GM18861 (cell line): ENCODE results near the gene TRAF6.
A peak's percentile ranks its signal among the peaks of the same experiment; 100 is the strongest.
"Not testable (repeated sequence)": the region's sequence is repeated elsewhere in the genome, so short reads cannot be mapped to it uniquely, and the experiment has no call there.

Experiments used
- ATAC-seq: cut with Tn5 transposase; IDR thresholded peaks from one replicate; pipeline ENCODE4 v1.9.1; 2021; ENCODE audit not compliant: unreplicated experiment

TRAF6 gene, protein sequence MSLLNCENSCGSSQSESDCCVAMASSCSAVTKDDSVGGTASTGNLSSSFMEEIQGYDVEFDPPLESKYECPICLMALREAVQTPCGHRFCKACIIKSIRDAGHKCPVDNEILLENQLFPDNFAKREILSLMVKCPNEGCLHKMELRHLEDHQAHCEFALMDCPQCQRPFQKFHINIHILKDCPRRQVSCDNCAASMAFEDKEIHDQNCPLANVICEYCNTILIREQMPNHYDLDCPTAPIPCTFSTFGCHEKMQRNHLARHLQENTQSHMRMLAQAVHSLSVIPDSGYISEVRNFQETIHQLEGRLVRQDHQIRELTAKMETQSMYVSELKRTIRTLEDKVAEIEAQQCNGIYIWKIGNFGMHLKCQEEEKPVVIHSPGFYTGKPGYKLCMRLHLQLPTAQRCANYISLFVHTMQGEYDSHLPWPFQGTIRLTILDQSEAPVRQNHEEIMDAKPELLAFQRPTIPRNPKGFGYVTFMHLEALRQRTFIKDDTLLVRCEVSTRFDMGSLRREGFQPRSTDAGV

DNA sequence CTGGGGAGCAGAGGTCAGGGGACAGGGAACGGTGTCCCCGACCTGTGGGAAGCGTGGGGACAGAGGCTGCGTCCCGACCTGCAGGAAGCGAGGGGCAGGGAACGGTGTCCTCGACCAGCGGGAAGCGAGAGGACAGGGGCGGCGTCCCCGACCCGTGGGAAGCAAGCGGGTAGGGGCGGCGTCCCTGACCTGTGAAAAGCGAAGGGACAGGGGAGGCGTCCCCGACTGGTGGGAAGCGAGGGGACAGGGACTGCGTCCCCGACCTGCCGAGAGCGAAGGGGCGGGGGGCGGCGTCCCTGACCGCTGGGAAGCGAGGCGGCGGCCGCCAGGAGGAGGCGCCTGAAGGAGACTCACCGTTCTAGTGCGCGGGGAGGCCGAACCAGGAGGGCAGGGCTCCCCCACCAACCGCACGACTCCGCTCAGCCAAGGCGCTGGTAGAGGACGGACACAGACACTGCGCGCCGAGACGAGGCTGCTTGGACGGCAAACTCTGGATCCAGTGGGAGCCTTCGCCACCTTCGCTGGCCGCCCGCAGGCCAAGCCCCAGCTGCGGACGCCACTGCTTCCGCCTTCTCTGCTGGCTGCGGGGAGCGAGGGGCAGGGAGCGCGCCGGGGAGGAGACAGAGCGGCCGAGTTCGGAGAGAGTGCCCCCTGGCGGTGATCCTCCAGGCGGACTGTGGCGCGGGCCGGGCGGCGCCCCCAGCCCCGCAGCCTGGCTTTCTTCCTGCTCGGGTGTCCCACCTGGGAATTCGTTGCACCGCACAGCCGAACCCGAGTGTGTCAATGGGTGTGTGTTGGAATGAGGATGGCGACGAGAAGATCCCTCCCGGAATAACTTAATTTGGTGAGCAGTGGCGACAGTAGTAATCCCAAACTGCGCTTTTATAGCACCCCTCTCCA lies at the start of gene TRAF6:
TSS of gene TRAF6 (minus strand) at position 579 of the 900 bp plus-strand sequence. CDS start 8,757 bp downstream, outside the sequence.
- ATAC-seq, result peak; percentile 95

DNA sequence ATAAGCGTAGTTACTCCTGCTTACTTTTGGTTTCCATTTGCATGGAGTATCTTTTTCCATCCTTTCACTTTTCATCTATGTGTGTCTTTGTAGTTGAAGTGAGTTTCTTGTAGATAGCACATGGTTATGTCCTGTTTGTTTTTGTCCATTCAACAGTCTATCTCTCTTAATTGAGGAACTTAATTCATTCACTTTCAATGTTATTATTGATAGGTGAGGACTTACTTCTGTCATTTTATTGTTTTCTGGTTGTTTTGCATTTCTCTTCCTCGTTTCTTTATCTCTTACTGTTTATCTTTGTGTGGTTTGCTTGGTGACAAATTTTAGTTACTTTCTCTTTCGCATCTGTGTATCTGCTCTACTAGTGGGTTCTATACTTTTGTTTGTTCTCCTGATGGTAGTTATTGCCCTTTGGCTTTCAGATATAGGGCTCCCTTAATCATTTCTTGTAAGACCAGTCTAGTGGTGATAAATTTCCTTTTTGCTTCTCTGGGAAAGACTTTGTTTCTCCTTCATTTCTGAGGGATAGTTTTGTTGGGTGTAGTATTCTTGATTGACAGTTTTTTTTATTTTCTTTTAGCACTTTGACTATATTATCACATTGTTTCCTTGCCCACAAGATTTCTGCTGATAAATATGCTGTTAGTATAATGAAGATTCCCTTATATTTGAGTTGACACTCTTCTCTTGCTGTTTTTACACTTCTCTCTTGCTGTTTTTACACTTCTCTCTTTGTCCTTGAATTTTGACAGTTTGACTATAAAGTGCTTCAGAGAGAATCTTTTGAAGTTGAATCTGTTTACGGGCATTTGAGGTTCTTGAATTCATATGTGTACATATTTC lies 48.7 kb upstream of the TRAF6 start:
- peak; percentile 89 for ATAC-seq

DNA sequence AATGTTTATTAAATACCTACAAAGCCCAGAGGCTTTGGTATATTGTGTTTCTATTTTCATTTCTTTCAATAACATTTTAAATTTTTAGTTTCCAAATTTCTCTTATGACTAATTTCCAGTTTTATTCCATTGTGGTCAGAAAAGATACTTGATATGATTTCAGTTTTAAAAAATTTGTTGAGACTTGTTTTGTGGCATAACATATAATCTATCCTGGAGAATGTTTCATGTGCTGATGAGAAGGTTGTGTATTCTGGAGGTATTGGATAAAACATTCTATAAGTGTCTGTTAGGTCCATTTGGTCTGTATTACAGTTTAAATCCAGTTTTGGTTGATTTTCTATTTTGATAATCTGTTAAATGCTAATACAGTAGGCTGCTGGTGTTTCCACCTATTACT lies 47.9 kb upstream of the TRAF6 start:
- no peak for ATAC-seq

DNA sequence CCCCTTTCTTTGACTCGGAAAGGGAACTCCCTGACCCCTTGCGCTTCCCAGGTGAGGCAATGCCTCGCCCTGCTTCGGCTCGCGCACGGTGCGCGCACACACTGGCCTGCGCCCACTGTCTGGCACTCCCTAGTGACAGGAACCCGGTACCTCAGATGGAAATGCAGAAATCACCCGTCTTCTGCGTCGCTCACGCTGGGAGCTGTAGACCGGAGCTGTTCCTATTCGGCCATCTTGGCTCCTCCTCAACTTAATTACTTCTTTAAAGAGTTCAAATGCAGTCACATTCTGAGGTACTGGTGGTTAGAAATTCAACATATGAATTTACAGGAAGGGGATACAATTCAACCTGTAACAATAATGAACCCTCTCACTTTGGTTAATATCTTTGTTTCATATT lies 47.3 kb upstream of the TRAF6 start:
- ATAC-seq, result not testable (repeated sequence)

DNA sequence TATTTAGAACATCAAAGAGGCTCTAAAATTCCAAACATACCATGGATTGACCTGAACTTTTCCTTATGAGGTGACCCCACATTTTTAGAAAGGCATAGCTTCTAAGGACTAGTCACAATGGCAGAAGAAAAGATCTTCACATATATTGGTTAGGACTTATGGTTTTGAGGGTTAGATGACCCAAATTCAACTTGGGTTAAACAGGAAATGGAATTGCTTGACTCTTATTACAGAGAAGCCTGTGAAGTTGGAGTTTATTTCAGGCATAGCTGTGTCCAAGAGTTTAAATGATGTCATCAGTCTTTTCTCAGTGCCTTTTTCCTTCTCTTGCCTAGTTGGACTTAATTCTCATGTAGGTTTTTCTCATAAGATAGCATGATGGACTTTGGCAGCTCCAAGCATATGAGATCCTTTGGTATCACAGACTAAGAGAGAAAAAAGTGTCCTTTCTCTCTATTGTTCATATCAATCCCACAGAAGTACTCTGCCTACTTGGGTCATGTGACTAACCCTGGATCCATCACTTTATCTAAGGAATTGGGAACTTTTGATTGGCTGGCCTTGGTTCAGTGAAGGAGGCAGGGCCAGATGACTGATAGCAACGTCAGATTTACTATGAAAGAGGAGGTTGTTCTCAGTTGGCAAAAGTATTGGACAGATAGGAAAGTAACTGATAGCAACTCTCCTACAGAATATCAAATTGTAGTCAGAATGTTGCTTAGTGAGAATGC lies 40.5 kb upstream of the TRAF6 start:
- no peak for ATAC-seq

DNA sequence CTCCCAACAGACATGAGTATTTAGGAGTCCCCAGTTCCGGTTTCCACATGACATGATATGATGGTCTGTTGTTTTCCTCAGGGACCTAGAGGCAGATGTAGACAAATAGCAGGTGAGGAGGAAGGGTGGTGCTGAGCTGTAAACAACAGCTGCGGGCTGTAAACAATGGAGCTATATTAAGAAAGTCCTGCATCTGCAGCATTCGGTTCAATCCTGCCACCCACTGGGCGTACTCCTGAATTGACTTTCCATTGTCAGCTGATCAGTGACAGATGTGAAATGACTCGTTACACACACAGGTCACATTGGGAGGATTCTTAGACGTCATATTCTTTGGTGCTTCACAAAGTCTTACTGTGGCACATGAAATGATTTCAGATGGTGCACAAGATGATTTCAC lies 30.9 kb upstream of the TRAF6 start:
- ATAC-seq, result peak; percentile 99

DNA sequence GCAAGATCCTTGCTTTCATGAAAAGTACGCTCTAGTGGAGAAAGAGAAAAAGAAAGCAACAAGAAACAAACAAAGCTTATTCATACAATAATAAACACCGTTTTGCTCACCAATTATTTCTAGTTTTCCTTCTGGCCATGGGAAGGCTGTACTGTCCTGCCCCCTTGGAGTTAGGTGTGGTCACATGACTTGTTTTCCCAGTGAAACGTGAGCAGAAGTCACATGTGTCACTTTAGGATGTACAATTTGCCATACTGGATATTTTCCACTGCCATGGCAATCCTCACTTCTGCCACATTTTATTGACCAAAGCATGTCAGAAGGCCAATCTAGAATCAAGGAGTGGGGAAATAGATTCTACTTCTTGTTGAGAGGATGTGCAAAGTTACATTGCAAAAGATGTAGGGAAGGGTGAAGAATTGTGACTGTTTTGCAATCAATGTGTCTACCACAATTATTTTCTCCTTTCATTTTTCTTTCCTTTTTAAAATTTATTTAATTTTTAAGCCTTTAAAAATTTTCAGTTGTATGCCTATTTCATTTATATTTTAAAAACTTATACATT lies 24.3 kb upstream of the TRAF6 start:
- ATAC-seq, result no peak

DNA sequence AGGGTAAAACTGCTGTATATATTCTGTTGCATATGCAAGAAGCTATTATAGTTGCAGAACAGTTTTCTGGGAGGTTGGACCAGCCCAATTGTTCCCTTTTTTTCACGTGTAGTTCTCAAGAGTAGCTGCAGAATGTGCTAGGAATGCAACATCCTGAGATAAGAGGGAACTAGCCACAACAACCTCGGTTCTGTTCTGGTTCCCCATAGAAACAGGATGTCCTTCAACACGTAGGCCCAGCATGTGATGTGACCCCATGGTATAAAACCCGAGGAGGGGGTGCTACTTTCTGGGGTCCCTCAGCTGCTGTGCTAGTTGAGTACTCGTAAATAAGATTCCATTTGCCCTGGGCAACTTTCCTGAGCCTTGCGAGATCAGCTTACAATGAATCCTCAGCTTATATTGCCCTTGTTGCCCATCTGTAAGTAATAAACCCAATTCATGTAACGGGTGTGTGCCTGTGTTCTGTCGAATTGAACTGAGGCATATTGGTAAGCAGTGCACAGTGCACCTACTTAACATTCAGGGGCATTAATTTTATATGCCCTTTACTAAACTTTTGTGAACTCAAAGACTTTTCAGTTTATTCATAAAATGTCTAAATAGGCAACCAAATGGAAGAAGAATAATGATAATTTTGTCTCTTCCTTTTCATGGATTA lies 23.0 kb upstream of the TRAF6 start:
- no peak for ATAC-seq

DNA sequence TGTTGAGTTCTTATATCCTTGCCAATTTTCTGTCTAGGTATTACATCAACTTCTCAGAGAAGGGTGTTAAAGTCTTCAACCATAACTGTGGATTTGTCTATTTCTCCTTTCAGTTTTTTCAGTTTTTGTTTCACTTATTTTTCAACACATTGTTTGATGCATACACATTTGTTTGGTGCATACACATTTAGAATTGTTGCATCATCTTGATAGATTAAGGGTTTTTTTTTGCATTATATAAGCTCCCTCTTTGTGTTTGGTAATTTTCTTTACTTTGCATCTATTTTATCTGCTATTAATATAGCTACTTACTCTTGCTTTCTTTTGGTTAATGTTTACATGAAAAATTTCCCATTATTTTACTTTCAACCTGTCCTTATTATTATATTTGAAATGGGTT lies 20.8 kb upstream of the TRAF6 start:
- no peak for ATAC-seq

DNA sequence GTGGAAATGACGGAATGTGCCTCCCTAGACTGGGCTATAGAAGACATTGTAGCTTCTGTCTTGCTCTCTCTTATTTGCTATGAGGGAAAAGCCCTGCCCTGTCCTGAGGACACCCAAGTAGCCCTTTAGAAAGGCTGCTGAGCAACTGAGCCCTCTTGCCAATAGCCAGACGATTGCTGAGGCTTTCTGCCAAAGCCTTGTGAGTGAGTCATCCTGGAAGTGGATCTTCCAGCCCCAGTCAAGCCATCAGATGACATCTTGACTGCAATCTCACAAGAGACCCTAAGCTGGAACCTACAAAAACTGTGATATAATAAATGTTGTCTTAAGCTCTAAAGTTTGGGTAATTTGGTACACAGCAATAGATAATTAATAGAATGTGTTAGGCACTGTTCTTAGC lies 3.9 kb upstream of the TRAF6 start:
- ATAC-seq, result no peak

DNA sequence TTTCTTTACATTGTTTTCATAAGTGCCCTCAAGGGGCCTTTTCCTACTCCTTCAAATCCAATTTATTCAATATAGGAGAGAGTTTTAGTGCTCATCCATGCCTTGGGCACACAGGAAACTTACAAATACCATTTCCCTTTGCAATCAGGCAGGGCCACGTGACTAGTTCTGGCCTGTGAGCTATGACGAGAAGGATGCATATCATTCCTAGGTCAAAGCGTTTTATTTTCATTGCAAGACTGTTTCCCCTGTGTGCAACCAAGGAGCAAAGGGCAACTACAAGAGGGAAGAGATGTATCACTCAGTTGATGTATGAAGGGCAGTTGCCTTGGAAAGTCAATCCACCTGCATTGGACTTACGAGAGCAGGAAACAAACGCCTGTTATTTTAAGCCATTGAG lies 1.9 kb upstream of the TRAF6 start:
- ATAC-seq, result no peak

DNA sequence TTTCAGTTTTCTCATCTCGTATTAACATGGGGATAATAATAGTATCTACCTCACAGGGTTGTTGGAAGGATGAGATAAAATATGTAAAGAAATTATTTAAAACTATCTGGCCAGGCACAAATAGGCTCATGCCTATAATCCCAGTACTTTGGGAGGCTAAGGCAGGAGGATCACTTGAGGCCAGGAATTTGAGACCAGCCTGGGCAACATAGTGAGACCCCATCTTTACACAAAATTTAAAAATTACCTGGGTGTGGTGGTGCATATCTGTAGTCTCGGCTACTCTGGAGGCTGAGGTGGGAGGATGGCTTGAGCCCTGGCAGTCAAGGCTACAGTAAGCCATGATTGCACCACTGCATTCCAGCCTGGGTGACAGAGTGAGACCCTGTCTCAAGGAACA lies 990 bp upstream of the TRAF6 start:
- not testable (repeated sequence) for ATAC-seq

DNA sequence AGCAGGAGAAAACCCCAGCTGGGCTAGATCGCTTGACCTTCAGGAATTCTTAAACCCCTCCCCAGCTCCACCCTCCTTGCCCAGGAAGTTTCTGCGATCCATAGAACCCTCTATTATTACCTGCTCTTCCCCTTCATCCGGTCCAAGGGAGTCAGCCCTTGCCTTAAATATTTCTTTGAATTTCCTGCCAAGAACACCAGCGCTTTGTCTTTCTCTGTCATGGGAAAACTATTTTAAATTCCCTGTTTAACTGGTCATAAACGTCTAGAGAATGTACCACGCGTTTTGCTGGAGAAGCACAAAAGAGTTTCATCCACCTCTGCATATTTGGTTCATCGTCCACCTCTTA lies 496 bp upstream of the TRAF6 start:
- ATAC-seq, result no peak

DNA sequence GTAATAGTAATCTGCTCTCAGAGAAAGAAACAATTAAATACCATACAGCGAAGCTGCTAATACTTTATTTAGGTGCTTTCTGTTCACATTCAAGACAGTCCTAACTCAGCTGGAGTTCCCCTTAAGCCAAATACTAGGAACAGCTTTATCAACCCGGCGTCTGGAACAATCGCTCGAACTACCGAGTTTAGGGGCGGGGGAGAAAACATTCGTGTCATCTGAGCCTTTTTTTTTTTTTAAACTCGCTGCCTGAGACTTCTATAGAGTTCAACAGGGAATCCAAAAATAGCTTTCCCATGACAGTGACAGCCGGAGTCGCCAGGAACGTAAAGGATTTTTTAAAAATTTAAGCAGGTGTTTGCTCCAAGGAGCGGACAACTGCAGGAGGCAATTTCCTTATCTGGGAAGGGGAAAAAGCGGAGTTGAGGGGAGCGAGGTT lies 852 bp downstream of the TRAF6 start:
- no peak for ATAC-seq

DNA sequence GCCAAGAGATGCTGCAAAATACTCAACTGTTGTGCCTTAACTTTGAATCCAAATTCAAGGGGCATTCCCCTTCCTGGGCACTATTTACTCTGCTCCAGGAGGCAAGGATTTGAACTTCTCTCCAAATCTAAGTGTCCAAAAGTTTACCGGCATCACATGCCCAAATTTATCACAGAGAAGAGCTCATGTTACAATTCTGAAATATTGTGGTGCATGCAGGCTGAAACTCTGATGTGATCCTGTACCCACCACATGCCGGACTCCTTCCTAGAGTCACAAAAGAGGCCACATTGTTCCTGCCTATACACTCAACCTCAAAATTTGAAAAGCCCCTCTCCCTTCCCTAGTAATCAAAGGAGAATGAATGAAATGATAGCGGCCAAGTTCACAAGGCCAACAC lies 1.3 kb downstream of the TRAF6 start:
- ATAC-seq, result no peak

DNA sequence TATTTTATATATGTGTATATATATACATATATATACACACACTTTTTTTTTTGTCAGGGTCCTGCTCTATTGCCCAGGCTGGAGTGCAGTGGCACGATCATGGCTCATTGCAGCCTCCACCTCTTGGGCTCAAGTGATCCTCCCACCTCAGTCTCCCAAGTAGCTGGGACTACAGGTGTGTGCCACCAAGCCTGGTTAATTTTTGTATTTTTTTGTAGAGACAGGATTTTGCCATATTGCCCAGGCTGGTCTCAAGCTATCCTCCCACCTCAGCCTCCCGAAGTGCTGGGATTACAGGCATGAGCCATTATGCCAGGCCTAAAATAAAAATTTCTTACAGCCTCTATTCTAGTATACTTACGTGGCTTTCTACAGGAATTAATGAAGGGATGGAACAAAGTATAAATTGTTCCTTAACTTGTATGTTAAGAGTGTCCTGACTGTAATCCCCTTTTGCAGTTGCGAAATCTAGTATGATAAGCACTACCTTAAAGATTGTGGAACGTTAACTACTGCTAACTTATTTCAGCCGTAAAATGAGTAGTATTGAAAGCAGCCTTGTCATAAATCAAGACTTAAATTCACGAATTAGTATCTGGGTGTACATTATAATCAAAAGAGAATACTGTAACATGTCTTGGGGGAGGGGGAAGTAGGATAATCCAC lies 2.1 kb downstream of the TRAF6 start:
- ATAC-seq, result no peak

DNA sequence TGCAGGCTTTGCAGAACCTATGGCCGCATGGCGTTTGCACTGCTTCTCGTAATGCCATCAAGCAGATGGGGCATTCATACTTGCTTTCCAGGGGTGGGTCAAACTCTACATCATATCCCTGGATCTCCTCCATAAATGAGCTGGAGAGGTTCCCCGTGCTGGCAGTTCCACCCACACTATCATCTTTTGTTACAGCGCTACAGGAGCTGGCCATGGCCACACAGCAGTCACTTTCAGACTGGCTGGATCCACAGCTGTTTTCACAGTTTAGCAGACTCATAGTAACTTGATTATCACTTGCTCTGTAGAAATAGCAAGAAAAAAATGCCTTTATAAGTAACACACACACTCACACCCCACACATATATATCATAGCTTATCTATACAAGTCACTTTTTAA lies 8.8 kb downstream of the TRAF6 start:
- ATAC-seq, result no peak

DNA sequence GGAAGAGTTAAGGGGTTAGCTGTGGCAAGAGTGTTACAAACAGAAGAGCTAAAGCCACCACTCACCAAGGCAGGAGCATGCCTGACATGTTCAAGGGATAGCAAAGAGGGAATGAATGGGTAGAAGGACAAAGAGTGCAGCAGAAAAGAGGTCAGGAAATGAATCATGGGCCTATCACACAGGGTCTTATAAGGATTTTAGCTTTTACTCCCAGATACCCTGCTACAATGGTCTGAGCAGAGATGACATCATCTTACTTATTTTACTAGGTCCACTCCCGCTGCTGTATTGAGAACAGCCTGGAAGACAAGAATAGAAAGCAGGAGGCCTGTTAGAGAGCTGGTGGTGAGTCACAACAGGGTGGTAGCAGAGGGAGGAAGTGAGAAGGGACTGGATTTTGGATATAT lies 9.8 kb downstream of the TRAF6 start:
- ATAC-seq, result peak; percentile 73

DNA sequence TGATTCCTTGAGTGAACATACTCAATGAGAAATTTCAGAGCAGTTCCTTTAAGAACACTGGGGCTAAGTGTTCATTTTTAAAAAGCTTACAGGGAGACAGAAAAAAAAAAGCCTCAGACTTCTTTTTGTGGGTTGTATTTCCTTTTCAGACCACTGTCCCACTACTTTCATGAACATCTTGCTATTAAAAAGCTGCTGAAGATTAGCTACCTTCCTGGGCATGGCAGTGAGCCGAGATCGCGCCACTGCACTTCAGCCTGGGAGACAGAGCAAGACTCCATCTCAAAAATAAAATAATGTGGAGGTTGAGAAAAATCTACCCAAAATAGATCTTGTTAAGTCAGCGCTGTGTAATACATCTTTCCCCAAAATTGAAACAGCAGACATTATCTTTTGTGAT lies 10.8 kb downstream of the TRAF6 start:
- ATAC-seq, result no peak
